GM18873 (cell line): ENCODE measurements around the gene ZNF507.

ENCODE experiments used
- ATAC-seq: cut with Tn5 transposase; IDR thresholded peaks from one replicate; pipeline ENCODE4 v1.9.1; 2021; ENCODE audit warnings: mild to moderate bottlenecking, moderate library complexity, moderate number of reproducible peaks; ENCODE audit not compliant: unreplicated experiment, low FRiP score

Gene ZNF507

GRCh38 chr19:32345261-32346207 lies at the start of gene ZNF507:
TSS of gene ZNF507 (plus strand) at chr19:32345610. CDS start at chr19:32352831, 7,221 bp downstream.
- peak; percentile 73 for ATAC-seq

- no peak for ATAC-seq
Measured at GRCh38 chr19:32296694-32297093, 48.7 kb upstream of the ZNF507 start.

GRCh38 chr19:32302778-32303177 lies 42.6 kb upstream of the ZNF507 start:
- ATAC-seq = no peak

GRCh38 chr19:32303193-32303592 lies 42.2 kb upstream of the ZNF507 start:
- no peak for ATAC-seq

- ATAC-seq = no peak
Measured at GRCh38 chr19:32307591-32307990, 37.8 kb upstream of the ZNF507 start.

GRCh38 chr19:32308431-32309077 lies 36.9 kb upstream of the ZNF507 start:
- ATAC-seq = no peak

GRCh38 chr19:32309711-32310390 lies 35.6 kb upstream of the ZNF507 start:
- ATAC-seq = no peak

GRCh38 chr19:32311371-32311770 lies 34.0 kb upstream of the ZNF507 start:
- no peak for ATAC-seq

GRCh38 chr19:32313569-32314265 lies 31.7 kb upstream of the ZNF507 start:
- no peak for ATAC-seq

- ATAC-seq = no peak
Measured at GRCh38 chr19:32316034-32316433, 29.4 kb upstream of the ZNF507 start.

GRCh38 chr19:32317086-32317485 lies 28.3 kb upstream of the ZNF507 start:
- no peak for ATAC-seq

- no peak for ATAC-seq
Measured at GRCh38 chr19:32318884-32319520, 26.4 kb upstream of the ZNF507 start.

GRCh38 chr19:32322541-32322940 lies 22.9 kb upstream of the ZNF507 start:
- no peak for ATAC-seq

GRCh38 chr19:32324631-32325285 lies 20.7 kb upstream of the ZNF507 start:
- ATAC-seq = no peak

GRCh38 chr19:32330213-32330857 lies 15.1 kb upstream of the ZNF507 start:
- no peak for ATAC-seq

GRCh38 chr19:32333227-32333626 lies 12.2 kb upstream of the ZNF507 start:
- ATAC-seq = no peak

- no peak for ATAC-seq
Measured at GRCh38 chr19:32336259-32337083, 8.9 kb upstream of the ZNF507 start.
